ENCODE measurements around the gene CCDC107.

DNA sequence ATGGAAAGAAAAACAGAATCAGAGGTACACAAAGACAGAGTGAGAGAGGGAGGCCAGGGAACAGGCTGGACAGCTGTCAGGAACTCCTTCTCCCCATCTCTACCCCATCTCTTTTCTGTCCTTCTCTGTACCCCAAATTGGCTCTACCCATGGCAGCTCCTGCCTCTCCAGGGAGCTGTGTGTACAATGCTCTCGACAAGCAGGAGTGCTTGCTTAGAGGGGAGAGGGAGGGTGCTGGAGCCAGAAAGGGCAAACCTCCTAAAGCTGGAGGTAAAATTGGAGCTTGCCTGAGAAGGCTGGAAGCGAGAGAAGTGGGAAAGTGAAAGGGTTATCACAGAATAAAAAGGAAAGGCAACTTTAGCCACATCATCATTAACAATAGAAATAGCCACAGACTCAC is 25.2 kb downstream of the CCDC107 start:
- TF ChIP-seq RXRA (CRISPR knock-in tag; IDR thresholded peaks at IDR 0.05), result no peak
- TF ChIP-seq, protein P1, sequence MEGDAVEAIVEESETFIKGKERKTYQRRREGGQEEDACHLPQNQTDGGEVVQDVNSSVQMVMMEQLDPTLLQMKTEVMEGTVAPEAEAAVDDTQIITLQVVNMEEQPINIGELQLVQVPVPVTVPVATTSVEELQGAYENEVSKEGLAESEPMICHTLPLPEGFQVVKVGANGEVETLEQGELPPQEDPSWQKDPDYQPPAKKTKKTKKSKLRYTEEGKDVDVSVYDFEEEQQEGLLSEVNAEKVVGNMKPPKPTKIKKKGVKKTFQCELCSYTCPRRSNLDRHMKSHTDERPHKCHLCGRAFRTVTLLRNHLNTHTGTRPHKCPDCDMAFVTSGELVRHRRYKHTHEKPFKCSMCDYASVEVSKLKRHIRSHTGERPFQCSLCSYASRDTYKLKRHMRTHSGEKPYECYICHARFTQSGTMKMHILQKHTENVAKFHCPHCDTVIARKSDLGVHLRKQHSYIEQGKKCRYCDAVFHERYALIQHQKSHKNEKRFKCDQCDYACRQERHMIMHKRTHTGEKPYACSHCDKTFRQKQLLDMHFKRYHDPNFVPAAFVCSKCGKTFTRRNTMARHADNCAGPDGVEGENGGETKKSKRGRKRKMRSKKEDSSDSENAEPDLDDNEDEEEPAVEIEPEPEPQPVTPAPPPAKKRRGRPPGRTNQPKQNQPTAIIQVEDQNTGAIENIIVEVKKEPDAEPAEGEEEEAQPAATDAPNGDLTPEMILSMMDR (CRISPR knock-in tag; IDR thresholded peaks at IDR 0.05), result no peak
- no peak for TF ChIP-seq TCF7 (IDR thresholded peaks at IDR 0.05; ENCODE audit: low read depth)
- TF ChIP-seq, protein P2, sequence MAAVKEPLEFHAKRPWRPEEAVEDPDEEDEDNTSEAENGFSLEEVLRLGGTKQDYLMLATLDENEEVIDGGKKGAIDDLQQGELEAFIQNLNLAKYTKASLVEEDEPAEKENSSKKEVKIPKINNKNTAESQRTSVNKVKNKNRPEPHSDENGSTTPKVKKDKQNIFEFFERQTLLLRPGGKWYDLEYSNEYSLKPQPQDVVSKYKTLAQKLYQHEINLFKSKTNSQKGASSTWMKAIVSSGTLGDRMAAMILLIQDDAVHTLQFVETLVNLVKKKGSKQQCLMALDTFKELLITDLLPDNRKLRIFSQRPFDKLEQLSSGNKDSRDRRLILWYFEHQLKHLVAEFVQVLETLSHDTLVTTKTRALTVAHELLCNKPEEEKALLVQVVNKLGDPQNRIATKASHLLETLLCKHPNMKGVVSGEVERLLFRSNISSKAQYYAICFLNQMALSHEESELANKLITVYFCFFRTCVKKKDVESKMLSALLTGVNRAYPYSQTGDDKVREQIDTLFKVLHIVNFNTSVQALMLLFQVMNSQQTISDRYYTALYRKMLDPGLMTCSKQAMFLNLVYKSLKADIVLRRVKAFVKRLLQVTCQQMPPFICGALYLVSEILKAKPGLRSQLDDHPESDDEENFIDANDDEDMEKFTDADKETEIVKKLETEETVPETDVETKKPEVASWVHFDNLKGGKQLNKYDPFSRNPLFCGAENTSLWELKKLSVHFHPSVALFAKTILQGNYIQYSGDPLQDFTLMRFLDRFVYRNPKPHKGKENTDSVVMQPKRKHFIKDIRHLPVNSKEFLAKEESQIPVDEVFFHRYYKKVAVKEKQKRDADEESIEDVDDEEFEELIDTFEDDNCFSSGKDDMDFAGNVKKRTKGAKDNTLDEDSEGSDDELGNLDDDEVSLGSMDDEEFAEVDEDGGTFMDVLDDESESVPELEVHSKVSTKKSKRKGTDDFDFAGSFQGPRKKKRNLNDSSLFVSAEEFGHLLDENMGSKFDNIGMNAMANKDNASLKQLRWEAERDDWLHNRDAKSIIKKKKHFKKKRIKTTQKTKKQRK (IDR thresholded peaks at IDR 0.05; ENCODE audit: low read length), result no peak
- no peak for TF ChIP-seq NFIC (IDR thresholded peaks at IDR 0.05; ENCODE audit: low read length)
- TF ChIP-seq, protein P3, sequence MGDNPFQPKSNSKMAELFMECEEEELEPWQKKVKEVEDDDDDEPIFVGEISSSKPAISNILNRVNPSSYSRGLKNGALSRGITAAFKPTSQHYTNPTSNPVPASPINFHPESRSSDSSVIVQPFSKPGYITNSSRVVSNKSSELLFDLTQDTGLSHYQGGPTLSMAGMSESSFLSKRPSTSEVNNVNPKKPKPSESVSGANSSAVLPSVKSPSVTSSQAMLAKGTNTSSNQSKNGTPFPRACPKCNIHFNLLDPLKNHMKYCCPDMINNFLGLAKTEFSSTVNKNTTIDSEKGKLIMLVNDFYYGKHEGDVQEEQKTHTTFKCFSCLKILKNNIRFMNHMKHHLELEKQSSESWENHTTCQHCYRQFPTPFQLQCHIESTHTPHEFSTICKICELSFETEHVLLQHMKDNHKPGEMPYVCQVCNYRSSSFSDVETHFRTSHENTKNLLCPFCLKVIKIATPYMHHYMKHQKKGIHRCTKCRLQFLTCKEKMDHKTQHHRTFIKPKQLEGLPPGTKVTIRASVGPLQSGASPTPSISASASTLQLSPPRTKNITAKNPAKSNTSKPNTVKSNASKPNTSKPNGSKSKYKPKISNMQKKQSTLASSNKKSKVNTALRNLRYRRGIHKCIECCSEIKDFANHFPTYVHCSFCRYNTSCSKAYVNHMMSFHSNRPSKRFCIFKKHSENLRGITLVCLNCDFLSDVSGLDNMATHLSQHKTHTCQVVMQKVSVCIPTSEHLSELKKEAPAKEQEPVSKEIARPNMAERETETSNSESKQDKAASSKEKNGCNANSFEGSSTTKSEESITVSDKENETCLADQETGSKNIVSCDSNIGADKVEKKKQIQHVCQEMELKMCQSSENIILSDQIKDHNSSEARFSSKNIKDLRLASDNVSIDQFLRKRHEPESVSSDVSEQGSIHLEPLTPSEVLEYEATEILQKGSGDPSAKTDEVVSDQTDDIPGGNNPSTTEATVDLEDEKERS (CRISPR knock-in tag; IDR thresholded peaks at IDR 0.05), result no peak
- TF ChIP-seq HDAC6 (IDR thresholded peaks at IDR 0.05; ENCODE audit: low read depth, low read length), result no peak
- TF ChIP-seq, protein P4, sequence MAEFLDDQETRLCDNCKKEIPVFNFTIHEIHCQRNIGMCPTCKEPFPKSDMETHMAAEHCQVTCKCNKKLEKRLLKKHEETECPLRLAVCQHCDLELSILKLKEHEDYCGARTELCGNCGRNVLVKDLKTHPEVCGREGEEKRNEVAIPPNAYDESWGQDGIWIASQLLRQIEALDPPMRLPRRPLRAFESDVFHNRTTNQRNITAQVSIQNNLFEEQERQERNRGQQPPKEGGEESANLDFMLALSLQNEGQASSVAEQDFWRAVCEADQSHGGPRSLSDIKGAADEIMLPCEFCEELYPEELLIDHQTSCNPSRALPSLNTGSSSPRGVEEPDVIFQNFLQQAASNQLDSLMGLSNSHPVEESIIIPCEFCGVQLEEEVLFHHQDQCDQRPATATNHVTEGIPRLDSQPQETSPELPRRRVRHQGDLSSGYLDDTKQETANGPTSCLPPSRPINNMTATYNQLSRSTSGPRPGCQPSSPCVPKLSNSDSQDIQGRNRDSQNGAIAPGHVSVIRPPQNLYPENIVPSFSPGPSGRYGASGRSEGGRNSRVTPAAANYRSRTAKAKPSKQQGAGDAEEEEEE (CRISPR knock-in tag; IDR thresholded peaks at IDR 0.05; ENCODE audit: borderline replicate concordance), result no peak
- TF ChIP-seq ZZZ3 (CRISPR knock-in tag; IDR thresholded peaks at IDR 0.05; ENCODE audit: borderline replicate concordance), result no peak
- no peak for TF ChIP-seq GTF3A (CRISPR knock-in tag; conservative IDR thresholded peaks at IDR 0.05)
- TF ChIP-seq TOPORS (CRISPR knock-in tag; IDR thresholded peaks at IDR 0.05), result no peak
- no peak for TF ChIP-seq YY1 (IDR thresholded peaks at IDR 0.05; ENCODE audit: insufficient read depth, insufficient replicate concordance, low read depth, low read length)
